Measurements from ENCODE around the gene WWOX.

WWOX gene

DNA sequence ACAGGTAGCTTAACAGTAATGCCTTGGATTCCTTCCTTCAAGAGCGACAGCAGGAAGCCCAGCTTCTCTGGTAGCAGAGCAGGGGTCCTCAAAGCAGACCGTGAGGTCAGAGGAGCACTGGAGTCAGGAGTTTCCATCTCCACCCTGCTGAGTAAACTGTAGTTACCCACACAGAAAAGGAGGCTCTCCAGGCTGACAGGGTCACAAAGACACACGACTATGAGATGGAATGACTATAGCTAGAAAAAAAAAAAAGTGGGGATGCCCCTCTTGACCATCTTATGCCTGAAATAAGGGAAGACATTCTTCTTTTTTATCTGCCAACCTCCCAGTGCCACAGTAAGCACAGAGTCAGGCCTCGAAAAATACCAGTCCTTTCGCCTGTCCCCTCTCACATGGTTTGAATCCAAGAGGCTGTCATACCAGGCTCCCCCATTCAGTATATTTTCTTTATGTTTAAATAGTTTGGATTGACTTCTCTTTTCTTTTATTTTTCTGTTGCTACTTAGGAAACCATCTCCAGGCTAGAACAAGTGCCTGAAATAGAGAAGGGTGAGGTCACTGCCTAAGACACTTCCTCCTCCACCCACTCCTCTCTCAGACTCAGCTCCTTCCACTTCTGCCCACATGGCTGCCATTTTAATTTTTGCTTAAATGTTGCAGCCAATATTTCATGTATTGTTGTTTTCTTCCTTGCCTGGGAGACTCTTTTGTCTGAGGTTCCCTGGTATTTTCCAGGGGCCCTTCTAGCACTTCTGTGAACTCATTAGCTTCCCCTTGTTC is 793.7 kb downstream of the WWOX start:
- DNase-seq, result peak; percentile 21

DNA sequence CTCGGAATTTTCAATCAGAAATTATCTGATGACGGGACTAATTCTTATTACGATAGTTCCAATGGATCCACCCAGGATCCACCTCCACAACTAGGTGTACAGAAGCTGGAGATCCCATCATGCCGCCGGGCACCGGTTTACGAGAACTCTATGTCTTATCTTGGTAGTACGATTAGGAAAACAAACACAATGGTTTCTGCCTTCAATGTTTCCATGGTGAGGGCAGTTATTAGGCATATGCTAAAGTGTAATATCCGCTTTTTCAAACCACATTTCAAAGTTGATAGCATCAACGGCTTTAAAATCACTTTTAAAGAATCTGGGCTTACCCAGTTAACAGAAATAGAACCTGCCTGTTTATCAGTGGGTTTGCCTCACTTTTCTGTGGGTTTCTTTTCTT is 795.4 kb downstream of the WWOX start:
- DNase-seq, result no peak

DNA sequence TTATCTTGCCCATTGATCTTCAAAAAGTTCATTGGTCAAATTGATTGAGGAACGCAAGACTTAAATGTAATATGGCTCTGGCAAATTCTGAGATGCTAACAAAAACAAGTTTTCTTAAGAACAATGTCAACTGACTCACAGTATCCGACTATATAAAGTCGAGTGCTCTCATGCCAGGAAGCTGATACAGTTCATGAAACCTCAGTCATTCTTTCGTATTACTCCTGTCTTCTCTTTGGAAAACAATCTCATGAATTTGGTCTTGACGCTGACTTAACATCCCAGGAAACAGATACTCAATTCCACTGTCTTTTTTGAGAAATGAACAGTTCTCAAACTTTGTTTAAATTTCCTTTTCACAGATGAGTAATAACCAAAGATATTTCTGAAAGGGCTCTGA is 796.2 kb downstream of the WWOX start:
- DNase-seq, result no peak

DNA sequence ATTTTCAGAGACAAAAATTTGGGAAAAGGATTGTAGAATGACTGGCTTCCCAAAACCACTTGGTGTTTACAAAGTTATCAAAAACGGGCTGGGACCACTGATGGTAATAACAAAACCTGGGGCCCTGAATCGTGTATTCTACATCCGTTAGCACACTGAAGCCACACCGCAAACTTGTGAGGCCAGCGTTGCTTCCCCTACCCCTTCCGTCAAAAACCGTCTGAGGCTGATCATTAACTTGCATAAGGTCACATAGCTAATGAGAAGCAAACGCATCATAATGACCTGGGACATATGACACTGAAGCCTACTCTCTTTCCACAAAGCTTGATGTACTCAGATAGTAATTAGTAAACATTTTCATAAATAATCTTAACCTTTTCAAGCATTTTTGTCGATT is 796.8 kb downstream of the WWOX start:
- no peak for DNase-seq

DNA sequence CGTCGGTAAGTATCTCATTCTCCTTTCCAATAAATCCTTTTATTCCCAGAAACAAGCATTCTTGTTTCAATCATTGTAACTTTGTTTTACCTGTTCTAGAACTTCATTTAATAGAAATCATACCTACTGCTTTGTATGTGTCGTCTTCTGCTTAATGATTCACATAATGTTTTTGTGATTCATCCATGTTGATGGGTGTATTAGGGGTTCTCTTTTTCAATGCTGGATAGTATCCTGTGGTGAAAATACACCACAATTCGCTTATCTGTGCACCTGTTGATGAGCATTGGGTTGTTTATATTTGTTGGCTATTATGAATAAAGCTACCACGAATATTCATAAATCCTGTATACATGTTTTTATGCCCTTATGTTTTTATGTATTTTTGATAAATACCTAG is 797.8 kb downstream of the WWOX start:
- DNase-seq, result no peak

DNA sequence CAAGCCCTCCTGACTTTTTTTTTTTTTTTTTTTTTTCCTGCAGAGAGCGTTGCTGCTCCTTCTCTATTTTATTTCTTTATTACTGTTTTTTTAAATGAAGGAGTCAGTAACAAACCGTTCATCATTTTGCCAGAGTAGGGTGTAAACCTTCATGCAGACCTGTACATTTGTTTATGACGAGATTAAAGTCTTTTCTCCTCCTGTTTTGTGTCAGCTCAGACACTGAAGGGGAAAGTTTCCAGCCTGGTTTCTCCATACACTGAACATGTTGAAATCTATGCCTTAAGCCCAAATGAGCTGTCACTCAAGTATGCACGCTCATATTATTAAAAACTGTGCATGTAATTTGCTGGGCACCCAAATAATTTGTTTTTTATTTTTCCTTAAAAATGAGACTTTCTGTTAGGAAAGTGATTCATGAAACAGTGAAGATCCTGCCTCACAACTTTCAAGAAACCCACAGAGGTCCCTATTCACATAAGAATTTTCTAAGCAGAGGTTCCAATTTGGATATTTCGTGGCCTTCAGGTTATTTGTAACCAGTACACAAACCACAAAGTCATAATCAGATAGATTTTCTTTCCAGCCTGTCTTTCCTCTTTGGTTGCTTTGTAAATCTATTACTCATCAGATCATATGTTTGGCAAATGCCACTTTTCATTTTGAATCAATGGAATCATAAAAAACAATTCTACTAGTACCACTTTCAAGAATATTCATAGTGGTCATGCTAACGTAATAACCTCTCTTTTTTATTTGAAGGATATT is 800.8 kb downstream of the WWOX start:
- DNase-seq, result no peak

DNA sequence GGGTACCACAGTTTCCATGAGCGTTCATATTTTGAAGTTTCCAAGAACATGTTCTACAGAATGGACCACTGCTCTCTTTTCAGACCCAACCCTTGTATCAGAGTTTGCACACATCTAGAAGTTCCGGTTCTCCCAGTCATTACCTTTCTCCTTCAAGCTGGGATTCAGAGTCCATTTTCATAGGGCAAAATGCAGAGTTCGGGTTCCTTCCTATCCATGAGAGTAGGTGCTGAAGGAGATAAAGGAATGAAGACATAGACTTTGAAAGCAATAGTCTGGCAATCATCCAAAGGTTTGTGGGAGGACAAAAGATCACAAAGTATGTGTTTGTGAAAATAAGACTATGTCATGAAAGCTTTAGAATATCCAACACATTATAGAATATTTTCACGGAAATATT is 801.5 kb downstream of the WWOX start:
- no peak for DNase-seq

DNA sequence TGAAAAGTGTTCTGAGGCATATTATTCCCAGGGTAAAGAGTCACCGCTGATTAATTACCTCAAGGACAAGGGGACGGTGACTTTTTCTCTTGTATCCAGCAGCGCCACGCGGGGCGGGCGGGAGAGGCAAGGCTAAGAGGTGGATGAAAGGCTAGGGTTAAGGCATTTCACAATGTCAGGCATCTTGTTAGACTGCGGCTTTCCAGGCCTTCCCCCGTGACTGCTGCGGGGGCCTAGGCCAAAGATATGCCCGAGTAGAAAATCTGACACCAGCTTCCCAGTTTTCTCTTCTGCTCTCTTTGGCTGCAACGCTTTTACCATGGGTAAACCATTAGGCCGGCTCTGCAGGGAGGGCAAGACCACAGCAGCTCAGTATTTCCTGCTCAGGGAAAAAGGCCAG is 802.9 kb downstream of the WWOX start:
- no peak for DNase-seq

DNA sequence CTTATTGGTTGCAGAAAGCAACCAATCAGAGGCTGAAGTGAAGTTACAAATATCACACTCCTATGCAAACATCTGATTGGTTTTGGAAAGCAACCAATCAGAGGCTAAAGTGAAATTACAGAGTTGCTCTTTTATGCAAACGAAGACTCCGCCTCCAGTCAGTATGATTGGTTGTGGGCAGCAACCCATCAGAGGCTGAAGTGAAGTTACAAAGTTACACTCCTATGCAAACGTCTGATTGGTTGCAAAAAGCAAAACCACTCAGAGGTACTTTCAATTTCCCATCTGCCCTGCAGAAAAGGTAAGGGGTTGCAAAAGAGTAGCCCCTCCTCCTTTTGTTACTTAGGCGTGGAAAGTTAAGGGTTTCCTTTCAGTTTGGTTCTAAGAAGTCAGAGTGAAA is 803.8 kb downstream of the WWOX start:
- DNase-seq, result no peak

DNA sequence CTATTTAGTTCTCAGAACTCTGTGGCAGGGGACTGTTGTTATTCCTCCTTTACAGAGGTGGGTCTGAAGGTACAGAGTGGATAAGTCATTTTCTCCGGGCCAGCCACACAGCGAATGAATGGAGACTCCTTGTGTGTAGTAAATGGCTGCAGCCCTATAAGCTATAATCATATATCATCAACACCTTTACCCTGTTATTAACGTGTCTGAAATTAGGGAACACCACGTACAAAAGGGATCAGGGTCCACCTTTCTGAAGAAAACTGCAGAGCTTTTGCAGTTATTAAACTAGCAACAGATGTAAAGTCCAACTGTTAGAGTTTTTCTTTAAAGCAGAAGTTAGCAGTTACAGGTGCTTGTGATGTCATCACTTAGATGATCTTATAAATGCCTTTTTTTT is 804.4 kb downstream of the WWOX start:
- DNase-seq, result no peak

DNA sequence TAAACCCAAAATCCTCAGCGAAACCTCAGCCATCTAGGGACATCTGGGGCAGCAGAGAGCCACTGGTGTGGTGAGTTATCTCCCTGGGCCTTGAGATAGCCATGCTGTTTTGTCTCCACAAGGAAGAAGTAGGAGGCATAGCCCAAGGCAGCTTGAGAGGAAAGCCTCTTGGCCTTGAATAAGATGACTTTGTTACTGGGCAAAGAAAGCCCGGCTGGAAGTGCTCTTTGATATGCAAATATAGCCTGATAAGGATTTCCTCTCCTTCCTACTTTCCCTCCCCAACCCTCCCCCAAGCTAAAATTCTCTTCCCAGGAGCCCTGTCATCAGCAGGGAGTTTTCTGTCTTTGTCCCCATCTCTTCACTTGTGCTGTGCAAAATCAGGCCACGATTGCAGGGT is 806.7 kb downstream of the WWOX start:
- DNase-seq, result no peak

DNA sequence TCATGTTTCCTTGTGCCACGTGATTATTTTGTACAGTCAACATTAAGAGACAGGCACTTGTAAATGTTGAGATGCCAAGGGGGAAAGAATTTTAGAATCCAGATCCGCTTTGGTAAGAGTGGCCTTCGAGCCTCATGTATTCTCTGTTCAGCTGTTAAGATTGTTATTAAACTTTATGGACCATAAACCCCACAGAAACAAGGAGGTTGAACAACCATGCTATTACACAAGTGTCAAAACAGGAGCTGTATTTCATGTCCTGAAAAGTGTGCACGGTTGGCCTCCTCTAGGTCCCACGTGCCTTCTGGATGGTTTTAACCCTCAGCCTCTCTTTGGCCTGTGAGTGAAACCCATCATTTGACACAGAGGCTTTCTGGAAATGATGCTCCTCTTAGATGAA is 809.8 kb downstream of the WWOX start:
- DNase-seq, result no peak

DNA sequence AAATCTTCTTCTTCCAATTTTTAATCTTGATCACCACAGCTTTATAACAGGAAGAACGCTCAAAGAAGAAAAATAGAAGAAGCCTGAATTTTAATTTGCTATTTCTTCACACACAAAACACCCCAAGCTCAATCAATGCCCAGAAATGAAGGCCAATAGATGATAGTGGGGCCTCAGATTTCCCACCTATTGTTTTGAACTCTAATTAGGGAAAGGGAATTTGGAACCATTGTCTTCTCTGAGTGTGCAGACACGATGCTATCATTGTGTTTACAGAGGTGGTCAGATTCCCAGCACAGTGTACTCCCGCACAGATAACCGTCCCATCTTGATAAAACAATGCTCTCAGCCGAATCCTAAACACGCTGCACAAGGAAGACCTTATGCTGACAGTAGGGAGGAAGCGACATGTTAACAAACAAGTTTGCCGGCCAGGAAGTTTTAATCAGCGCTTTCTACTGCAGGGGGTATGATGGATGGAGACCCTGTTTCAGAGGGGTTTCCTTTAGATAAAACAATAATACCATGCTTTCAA is 816.4 kb downstream of the WWOX start:
- DNase-seq, result no peak

DNA sequence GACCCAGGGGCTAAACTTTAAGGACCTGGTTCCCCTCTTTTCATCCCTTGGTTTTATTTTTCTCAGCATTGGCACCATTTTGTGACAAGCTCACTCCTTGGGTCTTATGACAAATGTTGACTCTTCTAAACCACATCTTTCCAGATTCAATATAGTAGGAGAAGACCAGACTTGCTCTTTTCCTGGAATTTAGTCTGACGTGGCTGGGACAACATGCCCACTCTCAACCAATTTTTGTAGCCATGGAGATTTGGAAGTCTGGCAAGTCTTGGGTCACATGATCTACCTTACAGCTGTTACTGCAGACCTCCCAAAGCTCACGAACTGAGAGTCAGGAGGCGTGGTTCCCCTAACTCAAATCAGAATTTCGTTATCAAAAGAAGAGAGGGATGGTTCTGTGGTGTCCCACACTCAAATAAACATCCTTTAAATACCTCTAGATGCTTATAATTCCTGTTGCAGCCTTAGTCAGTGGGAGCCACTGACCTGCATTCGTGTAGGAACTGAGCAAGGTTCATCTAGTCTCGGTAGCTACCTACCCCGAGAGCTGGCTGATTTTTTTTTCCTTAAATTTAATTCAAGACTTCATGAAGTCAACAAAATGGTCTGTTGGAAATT is 817.6 kb downstream of the WWOX start:
- DNase-seq, result no peak

DNA sequence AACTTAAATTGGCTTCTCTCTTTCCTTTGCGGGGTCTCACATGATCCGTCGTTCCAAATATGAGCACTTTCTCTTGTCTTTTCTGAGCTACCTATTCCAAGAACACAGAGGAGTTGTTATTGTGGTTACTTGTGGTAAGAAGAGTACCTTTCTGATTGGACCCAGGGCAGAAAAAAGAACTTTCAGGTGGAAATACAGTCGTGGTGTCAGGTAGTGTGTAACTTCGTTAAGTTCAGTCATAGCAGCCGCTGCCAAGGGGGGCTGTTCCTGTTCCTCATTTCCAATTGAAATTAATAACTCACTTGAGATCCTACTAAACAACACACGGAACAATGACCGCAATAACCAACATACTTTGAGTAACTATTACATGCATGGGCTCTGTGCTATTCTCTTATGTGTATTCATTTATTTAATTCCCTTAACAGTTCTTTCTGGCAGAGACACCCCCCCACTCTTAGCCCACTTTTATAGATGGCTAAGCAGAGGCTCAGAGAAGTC is 819.4 kb downstream of the WWOX start:
- no peak for DNase-seq

DNA sequence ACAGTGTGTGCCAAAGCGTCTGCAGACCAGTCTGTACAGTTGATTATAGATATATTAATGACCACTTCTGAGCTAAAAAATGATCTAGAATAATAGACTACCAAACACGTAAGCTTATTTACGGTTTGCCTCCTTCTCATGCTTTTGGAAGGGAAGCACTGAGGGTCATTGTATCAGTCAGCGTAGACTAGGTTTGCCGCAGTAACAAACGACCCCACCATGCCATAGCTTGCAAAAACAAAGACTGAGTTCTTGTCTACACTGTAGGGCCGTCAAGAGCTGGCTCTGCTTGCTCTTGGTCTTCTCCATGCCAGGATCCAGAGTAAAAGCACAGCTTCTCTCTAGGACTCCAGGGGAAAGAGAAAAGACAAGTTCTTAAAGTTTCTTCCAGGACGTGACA is 820.4 kb downstream of the WWOX start:
- DNase-seq, result no peak

DNA sequence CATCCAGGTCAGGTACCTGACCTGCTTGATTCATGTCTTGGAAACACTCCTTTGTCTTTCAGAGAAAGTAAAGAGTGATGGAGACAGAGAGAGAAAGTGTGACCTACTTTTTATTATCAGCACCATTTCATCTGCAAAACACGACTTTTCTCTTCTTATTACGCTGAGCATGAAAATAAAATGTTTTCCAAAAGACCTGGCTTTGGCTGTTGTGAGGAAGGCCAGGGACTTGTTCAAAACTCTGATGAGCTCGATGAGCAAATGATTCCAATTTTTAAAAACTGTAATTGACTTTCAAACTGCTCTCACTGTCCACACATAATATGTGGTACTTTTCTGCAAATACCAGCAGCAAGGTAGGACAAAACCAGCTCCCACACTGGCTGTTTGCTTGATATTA is 821.2 kb downstream of the WWOX start:
- no peak for DNase-seq

DNA sequence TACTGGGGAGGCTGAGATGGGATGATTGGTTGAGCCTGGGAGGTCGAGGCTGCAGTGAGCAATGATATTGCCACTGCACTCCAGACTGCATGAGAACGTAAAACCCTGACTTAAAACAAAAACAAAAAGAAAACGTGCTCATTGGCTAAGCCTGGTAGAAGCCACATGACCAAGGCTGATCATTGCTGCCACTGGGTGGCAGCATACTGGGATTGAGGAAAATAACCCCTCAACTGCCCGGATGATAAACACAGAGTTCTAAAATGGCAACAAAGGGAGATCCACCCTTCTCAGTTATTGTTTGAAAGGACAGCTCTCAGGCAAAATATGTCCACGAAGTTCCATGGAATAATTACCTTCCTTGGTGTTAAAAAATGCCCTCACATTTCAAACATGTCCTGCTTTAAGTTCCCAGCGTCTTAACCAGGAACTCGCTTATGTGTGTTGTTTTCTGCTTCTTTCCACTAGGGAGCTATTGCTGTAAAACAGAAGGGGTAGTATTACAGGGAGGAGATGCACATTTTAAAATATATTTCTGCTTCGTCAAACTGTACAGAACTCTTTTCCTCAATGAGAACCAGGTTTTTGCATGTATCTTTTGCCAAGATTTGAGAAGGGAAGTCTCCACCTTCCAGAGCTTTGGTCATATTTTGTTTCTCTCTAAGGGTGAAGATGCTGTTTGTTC is 825.8 kb downstream of the WWOX start:
- peak; percentile 59 for DNase-seq

DNA sequence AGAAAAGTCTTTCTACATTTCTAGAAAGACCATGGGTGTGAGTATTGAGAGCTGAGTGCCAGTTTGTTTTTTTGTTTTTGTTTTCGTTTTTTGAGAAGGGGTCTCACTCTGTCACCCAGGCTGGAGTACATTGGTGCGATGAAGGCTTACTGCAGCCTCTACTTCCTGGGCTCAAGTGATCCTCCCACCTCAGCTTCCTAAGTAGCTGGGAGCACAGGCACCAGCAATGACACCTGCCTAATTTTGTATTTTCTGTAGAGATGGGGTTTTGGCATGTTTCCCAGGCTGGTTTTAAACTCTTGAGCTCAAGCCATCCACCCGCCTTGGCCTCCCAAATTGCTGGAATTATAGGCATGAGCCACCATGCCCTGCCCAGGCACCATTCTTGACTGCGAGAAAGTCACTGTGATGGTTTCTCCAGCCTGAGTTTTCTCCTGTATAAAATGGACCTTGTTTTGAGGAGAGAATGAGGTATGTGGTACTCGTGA is 827.3 kb downstream of the WWOX start:
- DNase-seq, result no peak

DNA sequence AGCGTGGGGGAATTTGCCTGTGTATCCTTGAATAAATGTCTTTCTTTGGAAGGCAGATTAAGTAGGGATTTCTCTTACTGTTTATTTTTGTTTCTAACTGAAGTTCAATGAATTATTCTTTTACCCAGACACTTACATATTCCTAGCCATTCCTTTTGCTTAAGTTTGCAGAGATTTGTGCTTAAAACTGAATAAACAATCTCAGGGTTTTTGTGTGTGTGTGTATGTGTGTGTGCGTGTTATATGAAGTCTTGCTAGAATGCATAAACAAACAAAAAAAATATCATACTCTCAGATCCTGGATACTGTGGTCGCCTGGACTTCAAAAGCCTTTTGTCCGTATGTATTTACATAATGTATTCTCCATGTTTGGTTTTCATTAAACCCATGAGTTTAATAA is 828.3 kb downstream of the WWOX start:
- no peak for DNase-seq

DNA sequence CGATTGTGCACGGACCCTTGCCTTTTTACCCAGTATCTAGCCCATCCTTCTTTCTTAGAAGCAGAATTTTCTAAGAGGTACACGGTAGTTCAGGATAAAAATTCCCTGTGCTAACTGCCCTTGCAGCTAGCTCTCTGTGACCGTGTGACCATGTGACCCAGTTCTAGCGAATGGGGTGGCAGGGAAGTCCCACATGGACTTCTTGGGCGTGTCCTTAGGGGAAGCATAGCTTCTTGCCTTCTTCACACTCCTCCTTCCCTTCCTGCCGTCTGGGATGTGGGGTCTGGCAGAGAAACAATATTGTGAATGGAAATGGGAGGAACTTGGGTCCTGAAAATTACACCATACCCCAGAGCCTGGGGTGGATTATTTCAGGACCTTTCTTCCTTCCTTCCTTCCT is 830.4 kb downstream of the WWOX start:
- DNase-seq, result no peak

DNA sequence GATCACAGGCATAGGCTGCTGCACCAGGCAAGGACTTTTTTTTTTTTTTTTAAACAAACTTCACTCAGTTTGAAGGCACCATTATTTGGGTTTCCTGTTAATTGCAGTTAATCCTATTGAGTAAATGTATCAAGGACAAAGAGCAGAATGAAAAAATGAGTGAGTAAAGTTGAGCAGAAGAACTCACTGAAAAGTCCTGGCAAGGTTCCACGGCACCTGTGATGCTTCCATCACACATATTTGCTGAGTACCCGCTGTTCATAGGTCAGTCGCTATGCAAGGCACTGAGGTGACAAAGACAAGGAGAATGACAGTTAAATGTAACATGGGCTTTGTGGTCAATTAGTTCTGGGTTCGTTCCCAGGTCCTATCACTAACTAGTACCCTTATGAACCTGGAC is 831.1 kb downstream of the WWOX start:
- no peak for DNase-seq

DNA sequence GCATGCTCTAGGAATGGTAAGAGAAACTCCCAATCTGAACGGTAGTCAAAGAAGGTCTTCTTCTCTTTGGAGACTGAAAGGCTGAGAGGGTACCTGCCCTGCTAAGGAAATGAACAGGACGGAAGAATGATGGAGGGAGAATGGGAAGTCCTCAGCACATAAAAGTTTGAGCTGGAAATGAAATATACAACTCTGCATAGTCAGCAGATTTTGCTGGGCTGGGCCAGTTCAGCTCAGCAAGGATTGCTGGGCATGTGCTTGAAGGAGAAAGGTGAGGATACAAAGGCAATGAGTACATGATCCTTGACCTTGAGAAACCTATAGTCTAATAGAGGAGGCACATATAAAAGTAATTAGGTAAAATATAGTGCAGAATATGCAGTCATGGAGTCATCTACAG is 831.8 kb downstream of the WWOX start:
- DNase-seq, result no peak
